Measurements from ENCODE around the gene NMNAT2.
"Not testable (repeated sequence)": the region's sequence is repeated elsewhere in the genome, so short reads cannot be mapped to it uniquely, and the experiment has no call there.

The NMNAT2 gene

DNA sequence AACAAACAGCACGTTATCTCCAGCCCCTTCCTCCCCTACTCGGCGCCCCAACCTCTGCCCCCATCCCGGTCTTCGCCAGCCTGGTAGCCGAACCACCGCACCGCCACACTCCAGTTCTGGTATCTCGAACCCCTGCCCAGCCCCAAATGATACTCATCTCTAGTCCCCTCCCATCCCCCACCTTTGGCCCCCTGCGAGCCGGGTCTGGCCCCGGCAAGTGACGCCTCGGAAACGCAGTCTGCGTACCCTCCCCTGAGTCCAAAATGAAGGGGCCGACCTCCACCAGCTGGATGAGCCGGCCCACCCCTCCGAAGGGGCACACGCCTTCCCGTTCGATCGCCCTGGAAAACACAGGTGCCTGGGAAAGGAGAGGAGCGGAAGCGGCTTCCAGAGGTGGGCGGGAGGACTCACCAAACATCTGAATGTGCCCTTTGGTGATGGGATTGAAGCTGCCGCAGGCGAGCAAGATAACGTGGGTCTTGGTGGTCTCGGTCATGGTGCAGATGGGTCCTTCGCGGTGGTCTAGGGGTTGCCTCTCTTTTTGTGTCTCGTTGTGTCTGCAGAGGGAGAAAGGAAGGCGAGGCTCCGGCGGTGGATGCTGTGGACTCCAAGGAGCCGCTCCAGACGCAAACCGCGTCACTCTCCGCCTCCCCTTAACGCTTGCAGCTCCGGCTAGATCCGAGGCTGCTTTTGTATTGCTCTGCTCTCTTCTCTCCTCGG lies at the start of gene NMNAT2:
Gene NMNAT2 (minus strand): TSS at position 609 of the 720 bp plus-strand sequence. CDS start 113 bp downstream, at position 496.
- DNase-seq (ENCODE audit: low read depth), result no peak

DNA sequence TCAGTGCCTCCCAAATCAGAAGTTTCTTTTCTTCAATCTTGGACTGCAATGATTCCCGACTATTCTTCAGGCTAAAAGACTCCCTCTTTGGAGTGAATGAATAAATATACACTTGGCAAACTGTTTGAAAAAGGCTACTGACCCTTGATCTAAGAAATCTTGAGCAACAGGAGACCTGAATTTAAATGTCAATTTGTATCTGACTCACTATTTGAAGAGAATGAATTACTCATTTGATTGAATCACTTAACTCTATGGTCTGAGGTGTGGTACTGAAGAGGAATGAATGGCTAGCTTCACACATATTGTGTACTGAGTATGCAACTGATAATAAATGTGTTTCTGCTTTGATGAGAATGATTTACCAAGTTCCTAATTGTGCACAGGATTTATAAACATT lies 49.5 kb upstream of the NMNAT2 start:
- no peak for DNase-seq (ENCODE audit: low read depth)

DNA sequence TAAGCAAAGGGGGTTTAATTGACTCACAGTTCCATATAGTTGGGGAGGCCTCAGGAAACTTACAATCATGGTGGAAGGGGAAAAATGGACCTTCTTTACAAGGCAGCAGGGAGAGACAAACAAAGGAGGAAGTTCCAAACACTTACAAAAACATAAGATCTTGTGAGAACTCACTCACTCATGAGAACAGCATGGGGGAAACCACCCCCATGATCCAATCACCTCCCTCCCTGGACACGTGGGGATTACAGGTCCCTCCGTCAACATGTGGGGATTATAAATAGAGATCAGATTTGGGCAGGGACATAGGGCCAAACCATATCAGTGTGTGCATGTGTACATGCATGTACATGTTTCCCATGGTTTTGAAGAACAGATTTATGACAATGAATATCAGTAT lies 48.6 kb upstream of the NMNAT2 start:
- no peak for DNase-seq (ENCODE audit: low read depth)

DNA sequence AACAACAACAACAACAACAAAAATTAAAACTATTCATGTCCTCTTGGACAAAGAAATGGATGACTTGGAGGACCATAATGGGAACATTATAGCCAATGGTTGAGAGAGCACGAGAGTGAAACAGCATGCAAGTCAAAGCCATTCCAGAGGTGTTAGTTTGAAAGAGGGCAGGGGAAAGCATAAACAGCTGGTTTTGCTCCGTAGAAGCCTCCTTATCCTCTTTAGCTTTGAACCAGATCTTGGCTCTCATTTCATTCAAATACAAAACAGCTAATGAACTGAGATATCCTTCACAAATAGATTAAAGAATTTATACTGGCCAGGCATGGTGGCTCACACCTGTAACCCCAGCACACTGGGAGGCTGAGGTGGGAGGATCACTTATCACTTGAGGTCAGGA lies 45.4 kb upstream of the NMNAT2 start:
- DNase-seq (ENCODE audit: low read depth), result no peak

DNA sequence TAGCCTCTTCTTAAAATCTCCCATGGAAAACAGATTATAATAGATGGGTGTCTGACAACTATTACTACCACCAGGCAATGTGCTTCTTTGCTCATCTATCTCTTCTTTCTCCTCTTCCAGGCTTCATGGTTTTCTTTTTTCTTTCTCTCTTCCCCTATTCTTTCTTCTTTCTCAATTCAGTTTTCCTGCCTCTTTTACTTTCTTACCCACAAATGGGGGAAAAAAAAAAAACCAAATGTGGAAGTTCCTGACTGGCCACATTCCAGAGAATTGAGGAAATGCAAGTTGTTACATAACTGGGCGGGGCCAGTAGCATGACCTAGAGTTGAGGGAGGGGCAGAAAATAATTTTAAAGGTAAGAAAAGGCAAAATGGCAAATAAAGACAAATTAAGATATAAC lies 43.2 kb upstream of the NMNAT2 start:
- DNase-seq (ENCODE audit: low read depth), result no peak

DNA sequence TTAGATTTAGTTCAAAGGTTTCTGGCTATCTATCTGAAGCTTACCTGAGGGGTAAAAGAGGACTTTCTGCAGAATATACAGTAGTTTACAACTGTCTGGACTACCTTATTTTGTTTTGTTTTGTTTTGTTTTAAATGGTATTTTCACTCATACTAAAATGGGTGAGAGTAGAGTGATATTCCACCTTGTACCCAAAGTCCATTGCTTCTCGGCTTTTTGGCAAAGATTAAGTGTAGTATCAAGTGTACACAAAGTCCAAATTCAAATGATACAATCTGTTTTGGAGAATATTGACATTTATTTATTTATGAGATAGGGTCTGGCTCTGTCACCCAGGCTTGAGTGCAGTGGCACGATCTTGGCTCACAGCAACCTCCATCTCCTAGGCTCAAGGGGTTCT lies 42.4 kb upstream of the NMNAT2 start:
- DNase-seq (ENCODE audit: low read depth), result no peak

DNA sequence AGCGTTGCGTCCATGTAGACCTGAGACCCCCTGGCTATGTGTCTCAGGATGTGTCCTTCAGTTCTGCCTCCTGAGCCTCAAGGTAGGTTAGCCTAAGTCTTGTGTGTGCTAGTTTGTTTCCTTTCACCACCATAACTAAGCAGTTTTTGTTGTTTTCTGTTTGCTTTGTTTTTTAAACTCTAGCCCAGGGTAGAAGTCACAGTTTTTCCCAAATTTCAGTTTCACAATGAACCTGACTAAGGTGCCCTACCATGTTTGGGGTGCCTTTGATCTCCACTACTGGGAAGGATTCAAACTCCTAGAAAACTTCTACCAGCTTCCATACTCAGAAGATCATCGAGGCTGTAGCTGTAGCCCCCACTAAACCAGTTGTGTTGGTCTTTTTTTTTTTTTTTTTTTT lies 39.3 kb upstream of the NMNAT2 start:
- DNase-seq (ENCODE audit: low read depth), result no peak

DNA sequence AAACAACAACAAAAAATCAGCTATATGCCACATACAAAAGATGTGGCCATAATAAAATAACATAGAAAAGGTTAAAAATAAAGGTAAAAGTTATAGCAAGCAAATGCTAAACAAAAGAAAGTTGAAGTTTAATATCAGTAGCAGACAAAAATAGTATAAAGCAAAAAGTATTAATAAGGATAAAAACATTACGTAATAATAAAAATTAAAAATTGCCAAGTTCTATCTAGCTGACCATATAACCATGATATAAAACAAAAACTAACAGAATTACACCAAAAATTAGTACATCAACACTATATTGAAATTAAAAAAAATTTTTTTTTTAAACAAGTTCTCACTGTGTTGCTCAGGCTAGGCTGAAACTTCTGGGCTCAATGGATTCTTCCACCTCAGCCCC lies 38.6 kb upstream of the NMNAT2 start:
- DNase-seq (ENCODE audit: low read depth), result no peak

DNA sequence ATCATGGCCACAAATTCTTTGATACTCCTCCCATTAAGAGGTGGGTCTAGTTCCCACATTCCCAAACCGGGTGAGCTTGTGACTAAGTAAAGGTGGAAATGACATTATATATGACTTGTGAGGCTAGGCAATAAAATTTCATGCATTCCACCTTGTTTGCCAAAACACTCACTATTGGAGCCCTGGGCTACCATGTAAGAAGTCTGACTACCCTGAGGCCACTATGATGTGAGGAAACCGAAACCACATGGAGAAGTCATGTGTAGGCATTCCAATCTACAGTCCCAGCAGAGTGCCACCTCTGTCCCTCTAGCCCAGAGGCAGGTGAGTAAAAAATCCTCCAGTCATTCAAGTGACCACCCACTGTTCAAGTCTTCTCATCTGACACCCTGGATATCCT lies 36.2 kb upstream of the NMNAT2 start:
- DNase-seq (ENCODE audit: low read depth), result no peak

DNA sequence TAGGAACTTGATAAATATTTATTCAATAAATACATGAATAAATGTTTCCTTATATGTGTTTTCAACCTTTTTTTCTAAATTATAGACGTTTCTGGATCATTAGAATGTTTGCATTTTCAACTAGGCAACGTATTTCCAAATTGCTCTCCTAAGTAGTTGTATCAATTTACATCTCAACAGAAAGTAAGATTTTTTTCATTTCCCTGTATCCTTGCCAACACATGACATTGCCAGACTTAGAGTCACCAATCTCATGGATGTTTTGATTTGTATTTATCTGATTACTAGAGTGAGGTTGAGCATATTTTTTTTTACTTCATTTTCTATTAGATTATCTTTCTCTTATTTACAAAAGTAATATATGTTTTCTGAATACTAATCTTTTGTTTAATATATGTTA lies 31.9 kb upstream of the NMNAT2 start:
- no peak for DNase-seq (ENCODE audit: low read depth)

DNA sequence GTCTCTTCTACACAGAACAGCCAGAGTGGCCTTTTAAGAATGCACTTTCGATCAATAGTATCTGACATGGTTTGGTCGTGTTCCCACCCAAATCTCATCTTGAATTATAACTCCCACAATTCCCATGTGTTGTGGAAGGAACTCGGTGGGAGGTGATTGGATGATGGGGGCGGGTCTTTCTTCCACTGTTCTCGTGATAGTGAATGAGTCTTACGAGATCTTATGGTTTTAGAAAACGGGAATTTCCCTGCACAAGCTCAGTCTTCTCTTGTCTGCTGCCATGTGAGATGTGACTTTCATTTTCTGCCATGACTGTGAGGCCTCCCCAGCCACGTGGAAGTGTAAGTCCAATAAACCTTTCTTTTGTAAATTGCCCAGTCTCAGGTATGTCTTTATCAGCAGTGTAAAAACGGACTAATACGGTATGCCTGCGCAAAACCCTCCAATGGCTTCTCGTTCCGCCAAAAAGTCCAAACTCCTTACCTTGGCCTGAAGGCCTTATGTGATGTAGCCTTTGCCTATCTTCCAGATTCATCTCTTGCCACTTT lies 31.1 kb upstream of the NMNAT2 start:
- no peak for DNase-seq (ENCODE audit: low read depth)

DNA sequence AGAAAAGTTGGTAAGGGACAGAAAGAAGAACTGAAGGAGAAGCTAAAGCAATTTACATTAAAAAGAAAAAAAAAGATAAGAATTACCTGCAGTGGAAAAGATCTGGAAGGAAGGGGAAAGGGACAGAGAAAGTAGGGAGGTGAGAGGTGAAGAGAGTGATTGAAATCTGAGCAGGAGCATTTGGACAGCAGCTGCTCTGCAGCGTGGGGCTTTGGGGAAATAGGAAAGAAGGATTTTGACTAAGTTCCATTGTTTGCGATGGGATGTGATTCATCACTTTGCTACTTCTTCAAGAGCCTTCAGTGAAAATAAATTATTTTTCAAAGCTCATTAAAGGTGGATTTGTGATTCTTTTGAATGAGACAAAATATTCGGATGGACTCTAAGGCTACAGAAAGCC lies 26.1 kb upstream of the NMNAT2 start:
- DNase-seq (ENCODE audit: low read depth), result no peak

DNA sequence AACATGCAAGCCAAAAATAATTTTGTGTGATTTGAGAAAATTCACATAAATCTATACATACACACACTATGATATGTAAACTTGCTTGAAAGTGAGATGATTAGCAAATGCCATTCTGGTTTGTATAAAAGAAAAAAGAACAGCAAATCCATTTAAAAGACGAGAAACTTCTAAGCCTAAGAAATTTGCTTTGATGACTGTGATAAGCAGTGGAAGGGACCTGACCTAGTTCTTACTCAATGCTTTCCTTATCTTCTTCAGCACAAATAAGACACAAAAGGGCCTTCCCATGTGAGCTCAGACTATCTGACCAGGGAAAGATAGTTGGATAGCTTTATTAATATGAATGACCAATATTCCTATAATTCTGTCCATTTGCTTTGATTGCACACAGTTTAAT lies 25.3 kb upstream of the NMNAT2 start:
- no peak for DNase-seq (ENCODE audit: low read depth)

DNA sequence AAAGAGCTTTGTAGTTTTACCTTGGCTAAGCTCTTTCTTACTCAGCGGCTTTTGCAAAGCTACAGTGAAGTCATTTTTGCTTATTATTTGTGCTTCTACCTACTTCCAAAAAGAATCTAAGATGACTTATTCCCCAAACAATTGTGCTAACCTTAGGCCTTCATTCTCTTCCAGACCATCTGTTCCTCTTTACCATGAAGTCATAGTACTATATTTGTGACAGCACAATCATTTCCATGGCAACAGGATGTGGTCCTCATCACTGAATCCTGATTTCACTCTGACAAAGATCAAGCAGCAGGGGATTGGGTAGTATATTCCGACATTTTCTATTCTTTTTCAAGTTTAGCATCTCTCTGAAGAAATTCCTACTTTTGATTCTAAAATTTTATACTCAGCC lies 24.8 kb upstream of the NMNAT2 start:
- no peak for DNase-seq (ENCODE audit: low read depth)

DNA sequence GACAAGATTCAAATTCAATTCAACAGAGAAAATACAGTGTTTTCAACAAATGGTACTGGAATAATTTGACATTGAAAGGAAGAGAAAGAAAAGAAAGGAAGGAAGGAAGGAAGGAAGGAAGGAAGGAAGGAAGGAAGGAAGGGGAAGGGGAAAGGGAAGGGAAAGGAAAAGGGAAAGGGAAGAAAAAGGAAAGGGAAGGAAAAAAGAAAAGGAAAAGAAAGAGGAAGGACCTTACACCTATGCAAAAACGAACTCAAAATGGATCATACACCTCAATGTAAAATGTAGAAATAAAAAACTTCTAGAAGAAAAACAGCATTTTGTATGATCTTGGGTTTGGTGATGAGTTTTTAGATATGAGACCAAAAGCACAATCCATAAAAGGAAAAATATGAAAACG lies 19.9 kb upstream of the NMNAT2 start:
- DNase-seq (ENCODE audit: low read depth), result no peak

DNA sequence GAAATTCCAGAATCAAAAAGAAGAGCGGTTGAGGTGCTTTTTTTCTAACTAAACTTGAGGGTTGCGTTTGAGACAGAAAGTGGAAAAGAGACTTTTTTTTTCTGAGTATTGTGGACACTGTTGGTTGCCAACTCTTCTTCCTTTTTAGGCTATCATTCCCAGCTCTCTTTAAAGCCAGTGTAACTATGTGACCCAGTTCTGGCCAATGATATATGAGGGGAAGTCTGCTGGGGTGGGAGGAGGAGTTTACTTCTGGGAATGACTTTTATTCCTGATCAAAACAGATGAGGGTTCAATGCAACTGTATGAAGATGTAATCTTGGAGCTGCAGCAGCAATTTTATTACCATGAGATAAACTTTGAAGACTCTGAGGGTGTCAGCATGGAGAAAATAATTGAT lies 17.3 kb upstream of the NMNAT2 start:
- no peak for DNase-seq (ENCODE audit: low read depth)

DNA sequence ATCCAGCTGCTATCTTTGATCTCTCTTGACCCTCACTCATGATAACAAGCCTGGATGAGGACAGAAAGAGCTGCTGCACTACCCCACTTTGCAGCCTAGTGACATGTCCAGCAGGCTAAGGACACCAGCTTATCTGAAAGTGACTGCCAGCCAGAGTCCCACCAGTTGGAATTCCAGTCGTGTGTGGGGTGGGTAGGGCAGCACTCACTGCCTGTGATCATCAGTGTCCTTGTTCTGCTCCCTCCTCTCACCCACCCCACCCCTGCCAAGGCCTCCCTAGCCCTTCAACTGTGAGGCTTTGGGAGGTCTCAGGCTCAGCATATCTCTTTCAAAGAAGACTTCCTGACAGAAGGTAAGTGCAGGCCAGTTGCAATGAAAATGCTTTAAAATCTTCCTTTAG lies 15.5 kb upstream of the NMNAT2 start:
- no peak for DNase-seq (ENCODE audit: low read depth)

DNA sequence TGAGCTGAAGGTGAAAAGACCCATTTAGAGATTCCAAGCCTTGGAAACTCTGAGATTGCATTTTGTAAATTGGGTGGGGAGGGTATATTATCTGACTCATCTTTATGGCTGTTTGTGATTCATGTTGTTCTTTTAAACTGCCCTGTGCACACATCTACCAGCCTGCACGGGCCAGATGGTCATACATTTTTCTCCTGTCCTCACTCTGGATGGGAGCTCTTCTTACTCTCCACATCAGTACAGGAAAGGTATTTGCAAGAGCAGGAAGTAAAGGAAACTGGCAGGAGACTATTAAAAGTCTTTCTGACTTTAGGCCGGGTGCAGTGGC lies 14.3 kb upstream of the NMNAT2 start:
- no peak for DNase-seq (ENCODE audit: low read depth)

DNA sequence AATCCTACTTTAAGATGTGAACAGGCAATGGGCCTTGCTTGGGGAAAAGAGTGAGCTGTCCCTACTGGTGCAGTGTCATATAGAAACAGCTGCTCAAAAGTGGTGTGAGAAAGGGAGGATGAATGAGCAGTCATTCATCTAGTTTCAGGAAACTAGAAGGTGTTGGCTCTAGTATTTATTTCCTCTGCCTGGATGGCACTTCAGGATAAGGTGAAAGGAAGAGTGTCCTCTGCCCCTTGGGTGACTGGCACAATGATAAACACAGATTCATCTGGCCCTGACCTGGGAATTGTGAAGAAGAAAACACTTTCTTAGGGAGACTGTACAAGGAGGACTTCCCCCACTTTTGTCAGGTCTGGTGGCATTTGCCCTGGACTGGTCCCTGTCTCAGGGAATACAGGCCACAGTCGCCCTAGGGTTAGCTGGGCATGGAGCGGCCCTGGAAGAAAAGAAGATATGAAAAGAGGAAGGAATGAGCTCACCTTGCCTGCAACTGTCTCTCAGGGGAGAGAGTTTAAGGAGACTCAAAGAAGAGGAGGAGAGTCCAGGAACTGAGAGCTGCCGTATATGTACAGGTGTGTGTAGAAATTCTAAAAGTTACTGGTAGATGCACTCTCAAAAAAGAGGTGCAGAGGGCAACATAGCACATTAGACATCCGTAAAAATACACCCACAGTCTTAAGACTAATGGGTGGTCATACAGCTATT lies 13.8 kb upstream of the NMNAT2 start:
- DNase-seq (ENCODE audit: low read depth), result no peak

DNA sequence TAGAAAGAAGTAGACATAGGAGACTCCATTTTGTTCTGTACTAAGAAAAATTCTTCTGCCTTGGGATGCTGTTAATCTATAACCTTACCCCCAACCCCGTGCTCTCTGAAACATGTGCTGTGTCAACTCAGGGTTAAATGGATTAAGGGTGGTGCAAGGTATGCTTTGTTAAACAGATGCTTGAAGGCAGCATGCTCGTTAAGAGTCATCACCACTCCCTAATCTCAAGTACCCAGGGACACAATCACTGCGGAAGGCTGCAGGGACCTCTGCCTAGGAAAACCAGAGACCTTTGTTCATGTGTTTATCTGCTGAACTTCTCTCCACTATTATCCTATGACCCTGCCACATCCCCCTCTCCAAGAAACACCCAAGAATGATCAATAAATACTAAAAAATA lies 9.4 kb upstream of the NMNAT2 start:
- not testable (repeated sequence) for DNase-seq (ENCODE audit: low read depth)

DNA sequence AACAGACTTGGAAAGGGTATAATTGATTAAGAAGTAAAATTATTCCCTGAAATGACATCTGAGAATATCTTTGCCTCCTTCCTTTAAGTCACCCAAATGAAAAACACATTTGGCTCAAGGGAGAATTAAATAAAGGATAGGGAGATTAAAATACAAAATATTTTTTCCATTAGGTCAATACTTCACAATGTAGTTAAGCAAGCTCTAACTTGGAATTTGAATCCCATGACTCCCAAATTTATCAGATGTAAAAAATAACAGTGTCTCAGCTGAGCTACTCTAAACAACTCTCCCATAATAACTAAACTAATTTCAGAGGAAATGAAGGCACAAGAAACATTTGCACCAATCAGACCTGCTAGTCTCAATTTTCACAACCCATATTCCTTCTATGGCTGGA lies 6.5 kb upstream of the NMNAT2 start:
- no peak for DNase-seq (ENCODE audit: low read depth)

DNA sequence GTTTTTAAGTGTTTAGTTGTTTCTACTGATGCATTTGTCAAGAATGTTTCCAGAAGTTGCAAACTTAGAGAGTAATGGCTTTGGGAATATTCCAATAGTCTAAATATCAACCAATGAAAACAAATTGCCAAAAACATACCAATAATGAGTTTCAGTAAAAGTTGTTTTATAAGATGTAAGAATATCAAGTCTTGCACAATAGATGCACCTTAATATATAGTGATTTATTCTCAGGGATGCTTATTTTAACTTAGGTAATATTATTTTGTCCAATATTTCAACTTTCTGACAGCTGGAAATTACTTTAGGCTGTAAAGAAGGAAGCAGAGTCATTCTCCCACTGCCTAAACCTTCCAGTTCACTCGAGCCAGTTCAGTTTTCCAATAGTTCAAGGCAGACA lies 5.4 kb upstream of the NMNAT2 start:
- no peak for DNase-seq (ENCODE audit: low read depth)

DNA sequence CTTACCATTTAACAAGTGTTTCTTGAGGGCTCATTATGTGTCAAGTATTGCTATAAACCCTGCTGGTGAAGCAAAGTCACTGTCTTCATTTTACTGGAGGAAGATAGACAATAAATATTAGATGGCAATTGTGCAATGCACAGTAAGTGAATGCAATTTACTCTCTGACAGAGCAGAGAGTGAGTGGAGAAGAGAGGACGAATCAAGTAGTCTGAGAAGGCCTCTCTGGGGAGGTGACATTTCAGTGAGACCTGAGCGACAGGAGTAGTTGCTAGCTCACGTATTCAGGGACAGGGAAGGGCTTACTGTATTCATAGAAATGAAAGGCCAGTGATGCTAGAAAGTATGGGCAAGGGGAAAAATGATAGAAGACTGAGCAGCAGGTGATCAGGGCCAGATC lies 1.2 kb upstream of the NMNAT2 start:
- no peak for DNase-seq (ENCODE audit: low read depth)

DNA sequence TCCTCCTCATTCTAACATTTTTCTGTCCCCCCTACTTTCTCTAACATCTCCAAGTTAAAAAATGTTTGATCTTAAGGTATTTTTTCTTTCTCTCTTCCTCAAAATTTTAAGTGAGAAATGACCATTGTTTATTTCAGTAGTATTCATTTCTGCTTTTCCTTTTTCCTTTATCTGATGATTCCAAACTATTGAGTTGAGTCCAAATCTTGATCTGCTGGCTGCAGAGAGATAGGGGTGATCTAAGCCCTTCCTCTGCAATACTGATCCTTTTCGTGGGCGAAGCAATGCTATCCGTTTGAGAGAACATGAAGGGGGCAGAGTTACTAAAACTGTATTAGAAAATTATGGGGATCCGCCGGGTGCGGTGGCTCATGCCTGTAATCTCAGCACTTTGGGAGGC lies 516 bp upstream of the NMNAT2 start:
- no peak for DNase-seq (ENCODE audit: low read depth)

Data from HS-5 (cell line).